HCT116 (cell line): ENCODE data around the gene MS4A8. TPM values are rescaled to one million over a fixed set of nuclear protein-coding genes. Genes with fewer than 3 reads are reported as not detected.
A peak's percentile ranks its signal among the peaks of the same experiment; 100 is the strongest.

Experiments used
- ATAC-seq: fragments of 200-7000 bp; cut with Tn5 transposase; 2 replicates; pipeline ENCODE4 v1.9.1; 2020; ENCODE audit warnings: mild to moderate bottlenecking, moderate library complexity
- Bru-seq: library from RNA; stranded (reverse); fragments of 400-500 nt; gene quantifications from one replicate; lab custom pipeline; 2021; lab: Mats Ljungman, UMichigan
- BruChase-seq, 2 experiments: library from RNA; stranded (reverse); fragments of 400-500 nt; gene quantifications; one replicate each; lab custom pipeline; 2021; lab: Mats Ljungman, UMichigan
- BruUV-seq: library from RNA; stranded (reverse); fragments of 400-500 nt; replicated peaks from 2 replicates; lab custom pipeline; 2021; lab: Mats Ljungman, UMichigan
- CTCF ChIA-PET: fragments of 300-600 bp; sonication (Branson Sonifier 250); formaldehyde crosslinking; loops from one replicate; lab custom pipeline; 2021; ENCODE audit warnings: antibody characterized with exemption; lab: Charles Lee
- POLR2A ChIA-PET: fragments of 300-600, 350-600 bp; sonication (Branson Sonifier 250); formaldehyde crosslinking; loops from one replicate; lab custom pipeline; 2021; ENCODE audit warnings: antibody characterized with exemption; lab: Charles Lee
- RAD21 ChIA-PET, 2 experiments: fragments of 300-600 bp; sonication (Branson Sonifier 250); formaldehyde crosslinking; loops; one replicate each; lab custom pipeline; 2023; ENCODE audit warnings: low total read pairs in 2 of 2; ENCODE audit not compliant: uncharacterized antibody in 2 of 2, unreplicated experiment in 2 of 2, low non-redundant PET in 1 of 2; lab: Charles Lee
- DNase-seq: peaks from one replicate; pipeline ENCODE4 v3.0.0-alpha.2; 2010; ENCODE audit warnings: low read depth, low spot score
- H2AFZ ChIP-seq: fragments of 200-600 bp; shearing (Covaris generic), sonication (generic); 2 replicates; pipeline ENCODE4 v1.6.1; 2017; ENCODE audit warnings: low read depth, mixed run types, mixed read lengths, antibody characterized with exemption, low read length; ENCODE audit not compliant: poor library complexity, severe bottlenecking
- H3K27ac ChIP-seq: 2 replicates; pipeline ENCODE4 v1.5.1; 2012; ENCODE audit warnings: low read depth, low read length
- H3K27me3 ChIP-seq: fragments of 200-600 bp; sonication (generic); 2 replicates; pipeline ENCODE4 v1.6.1; 2016; ENCODE audit warnings: mixed run types, low read length, mixed read lengths; ENCODE audit not compliant: insufficient read depth
- H3K36me3 ChIP-seq, 2 experiments: fragments of 200-500 bp in 1 of 2; fragments of 200-600 bp in 1 of 2; sonication (Bioruptor generic) in 1 of 2; sonication (generic) in 1 of 2; 2 replicates each; pipeline versions ENCODE4 v1.5.1 to v1.6.1; 2014 to 2016; ENCODE audit warnings: low read length in 2 of 2, inconsistent platforms in 1 of 2, mixed read lengths in 1 of 2, mixed run types in 1 of 2; ENCODE audit not compliant: insufficient read depth in 2 of 2, control insufficient read depth in 1 of 2
- H3K4me1 ChIP-seq, 2 experiments: fragments of 200-600 bp in 1 of 2; sonication (generic) in 1 of 2; 2 replicates each; pipeline versions ENCODE4 v1.5.1 to v1.6.1; 2012 to 2017; ENCODE audit warnings: low read length in 2 of 2, inconsistent platforms in 1 of 2, mild to moderate bottlenecking in 1 of 2, mixed read lengths in 1 of 2, mixed run types in 1 of 2, moderate library complexity in 1 of 2; ENCODE audit not compliant: insufficient read depth in 2 of 2, control insufficient read depth in 1 of 2
- H3K4me2 ChIP-seq: fragments of 200-600 bp; sonication (generic); 2 replicates; pipeline ENCODE4 v1.6.1; 2017; ENCODE audit warnings: mixed run types, low read length, mixed read lengths
- H3K4me3 ChIP-seq, 2 experiments: fragments of 200-600 bp in 1 of 2; sonication (generic) in 1 of 2; replicated peaks in 1 of 2; 2 replicates each; pipeline ENCODE4 v1.5.1; 2011 to 2016; ENCODE audit warnings: low read length in 2 of 2, control low read depth in 1 of 2, low read depth in 1 of 2, mild to moderate bottlenecking in 1 of 2, mixed read lengths in 1 of 2, mixed run types in 1 of 2
- H3K79me2 ChIP-seq: fragments of 200-600 bp; sonication (generic); 2 replicates; pipeline ENCODE4 v1.6.1; 2017; ENCODE audit warnings: mild to moderate bottlenecking, mixed run types, low read length, moderate library complexity, mixed read lengths; ENCODE audit not compliant: insufficient read depth
- H3K9ac ChIP-seq: fragments of 200-600 bp; sonication (generic); 2 replicates; pipeline ENCODE4 v1.6.1; 2016; ENCODE audit warnings: low read length, mixed read lengths
- H3K9me2 ChIP-seq: fragments of 200-600 bp; sonication (generic), shearing (Covaris generic); 2 replicates; pipeline ENCODE4 v1.6.1; 2017; ENCODE audit warnings: mixed run types, mild to moderate bottlenecking, moderate library complexity; ENCODE audit not compliant: insufficient read depth
- H3K9me3 ChIP-seq, 2 experiments: fragments of 200-500 bp in 1 of 2; fragments of 200-600 bp in 1 of 2; sonication (Bioruptor generic) in 1 of 2; sonication (generic) in 1 of 2; 2 replicates each; pipeline ENCODE4 v1.6.1; 2014 to 2017; ENCODE audit warnings: low read length in 2 of 2, mixed read lengths in 2 of 2, inconsistent platforms in 1 of 2, low read depth in 1 of 2, mild to moderate bottlenecking in 1 of 2, mixed run types in 1 of 2, moderate library complexity in 1 of 2; ENCODE audit not compliant: control insufficient read depth in 1 of 2, insufficient read depth in 1 of 2
- H4K20me1 ChIP-seq: fragments of 200-600 bp; sonication (generic), shearing (Covaris generic); 2 replicates; pipeline ENCODE4 v1.6.1; 2017; ENCODE audit warnings: mixed run types, mild to moderate bottlenecking, moderate library complexity; ENCODE audit not compliant: insufficient read depth
- ATF3 ChIP-seq: IDR thresholded peaks from 2 replicates; pipeline ENCODE4 v1.6.1; 2012
- CBX3 ChIP-seq: IDR thresholded peaks from 2 replicates; pipeline ENCODE4 v1.6.1; 2012; ENCODE audit warnings: low read depth
- EGR1 ChIP-seq: IDR thresholded peaks from 2 replicates; pipeline ENCODE4 v1.6.1; 2012; ENCODE audit warnings: low read depth
- EZH2 ChIP-seq: fragments of 200-600 bp; sonication (generic); IDR thresholded peaks from 2 replicates; pipeline ENCODE4 v1.6.1; 2017; ENCODE audit warnings: antibody characterized with exemption, mixed run types
- JUND ChIP-seq: IDR thresholded peaks from 2 replicates; pipeline ENCODE4 v1.6.1; 2012
- RAD21 ChIP-seq: IDR thresholded peaks from 2 replicates; pipeline ENCODE4 v1.6.1; 2012; ENCODE audit warnings: low read depth, mild to moderate bottlenecking
- SIN3A ChIP-seq: IDR thresholded peaks from 2 replicates; pipeline ENCODE4 v1.6.1; 2012; ENCODE audit warnings: low read depth
- SP1 ChIP-seq: IDR thresholded peaks from 2 replicates; pipeline ENCODE4 v1.6.1; 2012; ENCODE audit warnings: low read depth
- ZBTB33 ChIP-seq: IDR thresholded peaks from 2 replicates; pipeline ENCODE4 v1.6.1; 2011; ENCODE audit warnings: mild to moderate bottlenecking, low read length, moderate library complexity; ENCODE audit not compliant: insufficient replicate concordance; ENCODE audit errors: extremely low read depth
- ZNF274 ChIP-seq: fragments of 200-500 bp; sonication (Bioruptor generic); IDR thresholded peaks from 2 replicates; pipeline ENCODE4 v1.6.1; 2014; ENCODE audit warnings: mild to moderate bottlenecking, low read depth, low read length, inconsistent platforms
- intact Hi-C: fragments of 100-400 bp; cut with micrococcal nuclease; formaldehyde crosslinking; loops from 2 replicates; pipeline ENCODE4 v1.10.0; 2022
- long read RNA-seq: library from polyadenylated mRNA; unstranded; transcript quantifications from one replicate; pipeline ENCODE4 v2.0.0, GENCODE V29; 2021; ENCODE audit not compliant: unreplicated experiment
- polyA plus RNA-seq: library from polyadenylated mRNA; unstranded; fragments of >200 nt; gene quantifications from 2 replicates; pipeline ENCODE4 v1.2.1, GENCODE V29; 2012; ENCODE audit warnings: missing spikeins
- total RNA-seq: library from RNA; stranded (reverse); gene quantifications from one replicate; pipeline ENCODE4 v1.2.1, GENCODE V29; 2021; ENCODE audit not compliant: unreplicated experiment

The MS4A8 gene
- total RNA-seq (0.17 TPM), Bru-seq, nascent RNA (not detected), BruChase-seq, experiment 1, labeled RNA remaining after a 6-hour chase (not detected), BruChase-seq, experiment 2, labeled RNA remaining after a 2-hour chase (percentile 5 among the genes with signal in this experiment)
- not detected in 2 replicates for polyA plus RNA-seq
- long read RNA-seq, result 0 reads

DNA sequence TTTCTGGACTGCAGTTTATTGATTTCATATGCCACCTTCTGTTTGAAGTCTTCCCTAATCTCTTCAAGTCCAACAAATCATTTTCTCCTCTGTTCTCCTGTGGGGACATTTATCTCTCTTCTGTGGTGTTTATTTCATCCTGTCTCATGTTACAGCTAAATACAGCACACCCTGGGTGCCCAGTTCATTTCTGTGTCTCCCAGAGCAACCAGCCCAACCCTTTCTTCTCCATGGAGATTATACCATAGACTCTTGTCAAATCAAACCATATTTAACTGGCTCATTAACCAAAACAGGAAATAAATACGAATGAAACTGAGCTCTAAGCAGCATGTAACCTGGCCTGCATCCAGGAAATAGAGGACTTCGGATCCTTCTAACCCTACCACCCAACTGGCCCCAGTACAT lies at the start of gene MS4A8:
TSS of gene MS4A8 (plus strand) at position 329 of the 408 bp plus-strand sequence. CDS start 1,249 bp downstream, outside the sequence.
- intact Hi-C loops, result no loop called here
- Histone ChIP-seq H3K27ac (no peak within 1 kb of the TSS), H3K4me2 (no peak within 1 kb of the TSS), H3K9me2 (no peaks in the 10 kb centered on the region), H3K9me3 (no peaks in the 10 kb centered on the region), H2AFZ (peak within 1 kb of the TSS; percentile 38), H3K4me1 (peaks cover 0 to 3% of the 10 kb centered on the region in 2 experiments; a peak in 2 of 4 replicates), H3K27me3 (no peaks in the 10 kb centered on the region), H4K20me1 (no peaks in the 10 kb centered on the region), H3K4me3 (no peak within 1 kb of the TSS), H3K79me2 (no peaks in the 10 kb centered on the region), H3K9ac (no peak within 1 kb of the TSS), H3K36me3 (no peaks in the 10 kb centered on the region)
- ATAC-seq (no peak), DNase-seq (no peak)
- RAD21 ChIA-PET, result no interaction called here
- TF ChIP-seq JUND (no peak), RAD21 (no peak), ZNF274 (no peak), ATF3 (no peak), CBX3 (no peak), ZBTB33 (no peak), EZH2 (no peak), EGR1 (no peak), SIN3A (no peak), SP1 (no peak)
- CTCF ChIA-PET, result interaction anchor here (0.9 kb wide), 1 partner anchor 64 kb away, joined by 5 read pairs; no protein-coding TSS in a partner anchor
- POLR2A ChIA-PET, result no interaction called here
- no TSS peak for BruUV-seq
